K562 (cell line): ENCODE measurements around the gene NUP153. TPM values are rescaled to one million over a fixed set of nuclear protein-coding genes. Genes with fewer than 3 reads are reported as not detected.

Experiments used
- ARNT ChIP-seq, 2 experiments: fragments of 450-650 bp; IDR thresholded peaks; 2 replicates each; pipeline ENCODE4 v1.6.1; 2016; ENCODE audit warnings: mild to moderate bottlenecking in 1 of 2
- MBD2 ChIP-seq: sonication (generic); IDR thresholded peaks from 2 replicates; pipeline ENCODE4 v1.6.1; 2016; ENCODE audit warnings: low read depth, borderline replicate concordance
- NCOA1 ChIP-seq: fragments of 450-650 bp; IDR thresholded peaks from 2 replicates; pipeline ENCODE4 v1.6.1; 2016; ENCODE audit warnings: low read depth
- PHTF2 ChIP-seq: fragments of 250-450 bp; sonication (Bioruptor Pico); IDR thresholded peaks from 2 replicates; pipeline ENCODE4 v1.5.0; 2021; ENCODE audit warnings: mild to moderate bottlenecking
- PPARD ChIP-seq: fragments of 250-450 bp; sonication (Bioruptor Pico); IDR thresholded peaks from 2 replicates; pipeline ENCODE4 v1.8.0; 2022; ENCODE audit warnings: inconsistent platforms, mild to moderate bottlenecking, moderate library complexity
- SOX6 ChIP-seq: fragments of 450-650 bp; IDR thresholded peaks from 2 replicates; pipeline ENCODE4 v1.6.1; 2014; ENCODE audit warnings: mild to moderate bottlenecking
- TBP ChIP-seq: optimal IDR thresholded peaks from 2 replicates; pipeline ENCODE3; 2011; ENCODE audit warnings: low read depth, low read length, improper control_type of control experiment
- ZFP36 ChIP-seq: fragments of 150-350 bp; IDR thresholded peaks from 2 replicates; pipeline ENCODE4 v1.6.1; 2018; ENCODE audit warnings: low read length, low read depth; ENCODE audit not compliant: partially characterized antibody
- ZNF695 ChIP-seq: fragments of 450-650 bp; formaldehyde crosslinking; IDR thresholded peaks from 2 replicates; pipeline ENCODE4 v1.4.0; 2020; ENCODE audit warnings: mild to moderate bottlenecking, moderate library complexity
- ZNF75A ChIP-seq: fragments of 450-650 bp; formaldehyde crosslinking; IDR thresholded peaks from 2 replicates; pipeline ENCODE4 v1.4.0; 2020; ENCODE audit warnings: mild to moderate bottlenecking
- polyA plus RNA-seq, 8 experiments: library from polyadenylated mRNA; depleted of rRNA in 4 of 8; stranded (reverse) in 5 of 8; unstranded in 3 of 8; fragments of >200 nt; fragmentation: Nextera tagmentation in 2 of 8; fragmentation: Illumina TruSeq in 1 of 8; extraction: Ambion mirVana in 2 of 8; extraction: Trizol in 1 of 8; gene quantifications; 2 replicates each; pipeline versions ENCODE4 v1.2.1 to v1.2.3, GENCODE V29; 2011 to 2014; ENCODE audit warnings: inconsistent platforms in 1 of 8, missing spikeins in 1 of 8
- total RNA-seq, 7 experiments: library from RNA; depleted of rRNA in 6 of 7; stranded (reverse); fragments of >200 nt in 6 of 7; fragmentation: Illumina TruSeq in 2 of 7; extraction: Trizol in 2 of 7; gene quantifications; 2 replicates each; pipeline versions ENCODE4 v1.2.1 to v1.2.3, GENCODE V29; 2011 to 2021; ENCODE audit warnings: low replicate concordance in 1 of 7
- TF ChIP-seq, protein P1 (sequence below), 2 experiments: fragments of 450-650 bp; IDR thresholded peaks; 2 replicates each; pipeline ENCODE4 v1.6.1; 2016; ENCODE audit warnings: mild to moderate bottlenecking in 2 of 2, borderline replicate concordance in 1 of 2, low read depth in 1 of 2, moderate library complexity in 1 of 2
- TF ChIP-seq, protein P2 (sequence below): fragments of 450-650 bp; IDR thresholded peaks from 2 replicates; pipeline ENCODE4 v1.6.1; 2017; ENCODE audit warnings: antibody characterized with exemption
- TF ChIP-seq, protein P3 (sequence below): fragments of 450-650 bp; formaldehyde crosslinking; IDR thresholded peaks from 2 replicates; pipeline ENCODE4 v1.4.0; 2022; ENCODE audit warnings: missing genetic modification characterization
- TF ChIP-seq, protein P4 (sequence below), 2 experiments: fragments of 450-650 bp; conservative IDR thresholded peaks; 2 replicates each; pipeline ENCODE4 v1.6.1; 2017; ENCODE audit warnings: mild to moderate bottlenecking in 2 of 2, moderate library complexity in 2 of 2

The NUP153 gene
- total and polyA plus RNA-seq, 9 of the 15 experiments (the other 6 are each of a cell fraction or from before 2014, with no cell fraction given), result 21.9 to 110 (median 84.8) TPM

DNA sequence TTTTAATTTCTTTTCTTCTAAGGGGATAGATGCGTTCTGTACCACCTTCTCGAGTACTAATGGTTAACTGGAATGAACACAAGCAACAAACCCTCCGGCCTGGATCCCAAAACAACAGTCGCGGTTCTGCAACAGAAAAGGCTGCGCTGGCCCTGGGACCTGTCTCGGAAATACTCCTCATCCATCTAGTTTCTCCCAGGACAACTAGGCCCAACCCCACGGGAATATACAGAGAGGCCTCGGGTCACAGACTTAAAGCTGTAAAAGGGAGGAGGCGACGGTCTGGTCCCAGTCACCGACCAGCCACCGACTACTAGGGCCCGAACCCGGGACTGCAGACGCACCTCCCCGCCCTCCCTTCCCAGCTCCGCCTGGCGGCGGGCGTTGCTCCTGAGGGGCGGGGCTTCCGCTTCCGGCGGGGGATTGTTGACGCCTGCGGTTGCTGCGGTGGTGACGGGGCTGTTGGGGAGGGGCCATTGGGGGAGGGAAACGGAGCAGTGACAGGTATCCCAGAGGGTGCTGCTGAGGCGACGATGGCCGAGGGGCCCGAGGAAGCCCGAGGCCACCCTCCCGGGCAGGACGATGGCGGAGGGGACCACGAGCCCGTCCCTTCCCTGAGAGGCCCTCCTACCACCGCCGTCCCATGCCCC is 106.7 kb downstream of the NUP153 start, which contains the start of gene FAM8A1 (continued):
- TF ChIP-seq, protein P1, sequence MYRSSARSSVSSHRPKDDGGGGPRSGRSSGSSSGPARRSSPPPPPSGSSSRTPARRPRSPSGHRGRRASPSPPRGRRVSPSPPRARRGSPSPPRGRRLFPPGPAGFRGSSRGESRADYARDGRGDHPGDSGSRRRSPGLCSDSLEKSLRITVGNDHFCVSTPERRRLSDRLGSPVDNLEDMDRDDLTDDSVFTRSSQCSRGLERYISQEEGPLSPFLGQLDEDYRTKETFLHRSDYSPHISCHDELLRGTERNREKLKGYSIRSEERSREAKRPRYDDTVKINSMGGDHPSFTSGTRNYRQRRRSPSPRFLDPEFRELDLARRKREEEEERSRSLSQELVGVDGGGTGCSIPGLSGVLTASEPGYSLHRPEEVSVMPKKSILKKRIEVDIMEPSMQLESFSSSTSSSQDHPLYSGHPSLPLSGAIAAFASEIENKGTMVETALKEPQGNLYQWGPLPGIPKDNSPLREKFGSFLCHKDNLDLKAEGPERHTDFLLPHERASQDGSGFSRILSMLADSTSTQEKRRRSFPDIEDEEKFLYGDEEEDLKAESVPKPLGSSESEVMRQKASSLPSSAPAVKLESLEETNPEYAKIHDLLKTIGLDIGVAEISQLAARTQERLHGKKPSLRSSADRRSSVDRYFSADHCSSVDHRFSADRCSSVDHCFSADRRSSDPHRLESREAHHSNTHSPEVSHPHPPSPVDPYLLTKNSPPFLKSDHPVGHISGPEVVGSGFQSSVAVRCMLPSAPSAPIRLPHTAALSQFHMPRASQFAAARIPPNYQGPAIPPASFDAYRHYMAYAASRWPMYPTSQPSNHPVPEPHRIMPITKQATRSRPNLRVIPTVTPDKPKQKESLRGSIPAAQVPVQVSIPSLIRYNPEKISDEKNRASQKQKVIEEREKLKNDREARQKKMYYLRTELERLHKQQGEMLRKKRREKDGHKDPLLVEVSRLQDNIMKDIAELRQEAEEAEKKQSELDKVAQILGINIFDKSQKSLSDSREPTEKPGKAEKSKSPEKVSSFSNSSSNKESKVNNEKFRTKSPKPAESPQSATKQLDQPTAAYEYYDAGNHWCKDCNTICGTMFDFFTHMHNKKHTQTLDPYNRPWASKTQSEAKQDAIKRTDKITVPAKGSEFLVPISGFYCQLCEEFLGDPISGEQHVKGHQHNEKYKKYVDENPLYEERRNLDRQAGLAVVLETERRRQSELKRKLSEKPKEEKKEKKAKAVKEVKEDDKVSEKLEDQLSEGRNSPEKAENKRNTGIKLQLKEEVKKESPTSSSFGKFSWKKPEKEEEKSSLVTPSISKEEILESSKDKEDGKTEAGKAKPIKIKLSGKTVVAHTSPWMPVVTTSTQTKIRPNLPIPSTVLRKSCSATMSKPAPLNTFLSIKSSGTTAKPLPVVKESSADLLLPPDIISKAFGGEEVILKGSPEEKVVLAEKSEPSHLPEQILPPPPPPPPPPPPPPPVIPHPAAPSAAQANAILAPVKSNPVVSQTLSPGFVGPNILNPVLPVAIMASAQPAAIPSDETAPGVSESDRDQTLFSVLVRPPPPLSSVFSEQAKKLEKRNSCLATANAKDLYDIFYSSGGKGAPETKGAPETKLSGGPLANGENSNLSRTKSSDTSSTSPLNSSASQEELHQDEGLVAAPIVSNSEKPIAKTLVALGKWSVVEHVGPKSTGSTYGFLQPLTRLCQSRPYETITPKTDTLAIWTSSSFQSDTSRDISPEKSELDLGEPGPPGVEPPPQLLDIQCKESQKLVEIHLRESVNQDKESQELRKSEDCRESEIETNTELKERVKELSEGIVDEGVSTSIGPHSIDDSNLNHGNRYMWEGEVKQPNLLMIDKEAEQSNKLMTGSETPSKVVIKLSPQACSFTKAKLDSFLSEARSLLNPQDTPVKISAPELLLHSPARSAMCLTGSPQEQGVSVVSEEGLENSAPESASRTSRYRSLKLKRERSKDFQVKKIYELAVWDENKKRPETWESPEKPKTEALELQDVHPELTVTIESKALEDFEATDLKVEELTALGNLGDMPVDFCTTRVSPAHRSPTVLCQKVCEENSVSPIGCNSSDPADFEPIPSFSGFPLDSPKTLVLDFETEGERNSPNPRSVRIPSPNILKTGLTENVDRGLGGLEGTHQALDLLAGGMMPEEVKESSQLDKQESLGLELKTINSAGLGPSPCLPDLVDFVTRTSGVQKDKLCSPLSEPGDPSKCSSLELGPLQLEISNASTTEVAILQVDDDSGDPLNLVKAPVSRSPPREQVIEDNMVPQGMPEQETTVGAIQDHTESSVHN (IDR thresholded peaks at IDR 0.05; ENCODE audit: borderline replicate concordance in 1 of 2, low read depth in 1 of 2), result no peak
- no peak for TF ChIP-seq PHTF2 (CRISPR knock-in tag)
- no peak for TF ChIP-seq ARNT (IDR thresholded peaks at IDR 0.05)
- peak; percentile 67 for TF ChIP-seq MBD2
- TF ChIP-seq ZNF75A (CRISPR knock-in tag), result no peak
- TF ChIP-seq ZFP36, result no peak
- TF ChIP-seq, protein P2, sequence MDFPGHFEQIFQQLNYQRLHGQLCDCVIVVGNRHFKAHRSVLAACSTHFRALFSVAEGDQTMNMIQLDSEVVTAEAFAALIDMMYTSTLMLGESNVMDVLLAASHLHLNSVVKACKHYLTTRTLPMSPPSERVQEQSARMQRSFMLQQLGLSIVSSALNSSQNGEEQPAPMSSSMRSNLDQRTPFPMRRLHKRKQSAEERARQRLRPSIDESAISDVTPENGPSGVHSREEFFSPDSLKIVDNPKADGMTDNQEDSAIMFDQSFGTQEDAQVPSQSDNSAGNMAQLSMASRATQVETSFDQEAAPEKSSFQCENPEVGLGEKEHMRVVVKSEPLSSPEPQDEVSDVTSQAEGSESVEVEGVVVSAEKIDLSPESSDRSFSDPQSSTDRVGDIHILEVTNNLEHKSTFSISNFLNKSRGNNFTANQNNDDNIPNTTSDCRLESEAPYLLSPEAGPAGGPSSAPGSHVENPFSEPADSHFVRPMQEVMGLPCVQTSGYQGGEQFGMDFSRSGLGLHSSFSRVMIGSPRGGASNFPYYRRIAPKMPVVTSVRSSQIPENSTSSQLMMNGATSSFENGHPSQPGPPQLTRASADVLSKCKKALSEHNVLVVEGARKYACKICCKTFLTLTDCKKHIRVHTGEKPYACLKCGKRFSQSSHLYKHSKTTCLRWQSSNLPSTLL, result no peak
- TF ChIP-seq, protein P3, sequence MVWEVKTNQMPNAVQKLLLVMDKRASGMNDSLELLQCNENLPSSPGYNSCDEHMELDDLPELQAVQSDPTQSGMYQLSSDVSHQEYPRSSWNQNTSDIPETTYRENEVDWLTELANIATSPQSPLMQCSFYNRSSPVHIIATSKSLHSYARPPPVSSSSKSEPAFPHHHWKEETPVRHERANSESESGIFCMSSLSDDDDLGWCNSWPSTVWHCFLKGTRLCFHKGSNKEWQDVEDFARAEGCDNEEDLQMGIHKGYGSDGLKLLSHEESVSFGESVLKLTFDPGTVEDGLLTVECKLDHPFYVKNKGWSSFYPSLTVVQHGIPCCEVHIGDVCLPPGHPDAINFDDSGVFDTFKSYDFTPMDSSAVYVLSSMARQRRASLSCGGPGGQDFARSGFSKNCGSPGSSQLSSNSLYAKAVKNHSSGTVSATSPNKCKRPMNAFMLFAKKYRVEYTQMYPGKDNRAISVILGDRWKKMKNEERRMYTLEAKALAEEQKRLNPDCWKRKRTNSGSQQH, result 0 out of 2 replicates have a peak, but pooled peaks have one; percentile 4
- peak; percentile 83 for TF ChIP-seq TBP
- TF ChIP-seq SOX6, result 0 out of 2 replicates have a peak, but pooled peaks have one; percentile 28
- TF ChIP-seq NCOA1, result no peak
- TF ChIP-seq, protein P4, sequence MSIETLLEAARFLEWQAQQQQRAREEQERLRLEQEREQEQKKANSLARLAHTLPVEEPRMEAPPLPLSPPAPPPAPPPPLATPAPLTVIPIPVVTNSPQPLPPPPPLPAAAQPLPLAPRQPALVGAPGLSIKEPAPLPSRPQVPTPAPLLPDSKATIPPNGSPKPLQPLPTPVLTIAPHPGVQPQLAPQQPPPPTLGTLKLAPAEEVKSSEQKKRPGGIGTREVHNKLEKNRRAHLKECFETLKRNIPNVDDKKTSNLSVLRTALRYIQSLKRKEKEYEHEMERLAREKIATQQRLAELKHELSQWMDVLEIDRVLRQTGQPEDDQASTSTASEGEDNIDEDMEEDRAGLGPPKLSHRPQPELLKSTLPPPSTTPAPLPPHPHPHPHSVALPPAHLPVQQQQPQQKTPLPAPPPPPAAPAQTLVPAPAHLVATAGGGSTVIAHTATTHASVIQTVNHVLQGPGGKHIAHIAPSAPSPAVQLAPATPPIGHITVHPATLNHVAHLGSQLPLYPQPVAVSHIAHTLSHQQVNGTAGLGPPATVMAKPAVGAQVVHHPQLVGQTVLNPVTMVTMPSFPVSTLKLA (conservative IDR thresholded peaks at IDR 0.05), result peak; percentile 60 to 74; a peak in 3 of 4 replicates
- no peak for TF ChIP-seq PPARD (CRISPR knock-in tag)
- TF ChIP-seq ZNF695, result no peak
